SW480 (cell line): ENCODE data around the gene CLIP1.
A peak's percentile ranks its signal among the peaks of the same experiment; 100 is the strongest.
"Not testable (repeated sequence)": the region's sequence is repeated elsewhere in the genome, so short reads cannot be mapped to it uniquely, and the experiment has no call there.

ENCODE experiments used
- DNase-seq: peaks from one replicate; pipeline ENCODE4 v3.0.0-alpha.2; 2016; ENCODE audit warnings: low spot score

Gene CLIP1

DNA sequence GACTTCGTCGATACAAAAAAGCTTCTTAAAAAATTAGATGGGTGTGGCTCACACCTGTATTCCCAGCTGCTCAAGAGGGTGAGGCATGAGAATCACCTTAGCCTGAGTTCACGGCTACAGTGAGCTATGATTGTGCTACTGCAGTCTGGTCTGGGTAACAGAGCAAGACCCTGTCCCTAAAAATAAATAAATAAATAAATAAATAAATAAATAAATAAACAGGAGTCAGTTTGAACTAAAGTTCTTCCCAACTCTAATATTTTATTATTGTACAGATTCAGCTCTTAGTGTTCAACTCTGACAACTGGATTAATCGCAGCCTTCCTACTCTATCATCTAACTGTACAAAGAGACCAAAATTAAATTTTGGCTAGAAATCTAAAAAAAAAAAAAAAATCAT lies 12.7 kb upstream of the CLIP1 start:
- no peak for DNase-seq

- not testable (repeated sequence) for DNase-seq
Measured at GRCh38 chr12:122429043-122429442, 6.6 kb upstream of the CLIP1 start.

- DNase-seq = no peak
Measured at GRCh38 chr12:122427403-122427802, 4.9 kb upstream of the CLIP1 start.

- DNase-seq = peak; percentile 45
Measured at GRCh38 chr12:122423258-122424165, 1.0 kb upstream of the CLIP1 start.

DNA sequence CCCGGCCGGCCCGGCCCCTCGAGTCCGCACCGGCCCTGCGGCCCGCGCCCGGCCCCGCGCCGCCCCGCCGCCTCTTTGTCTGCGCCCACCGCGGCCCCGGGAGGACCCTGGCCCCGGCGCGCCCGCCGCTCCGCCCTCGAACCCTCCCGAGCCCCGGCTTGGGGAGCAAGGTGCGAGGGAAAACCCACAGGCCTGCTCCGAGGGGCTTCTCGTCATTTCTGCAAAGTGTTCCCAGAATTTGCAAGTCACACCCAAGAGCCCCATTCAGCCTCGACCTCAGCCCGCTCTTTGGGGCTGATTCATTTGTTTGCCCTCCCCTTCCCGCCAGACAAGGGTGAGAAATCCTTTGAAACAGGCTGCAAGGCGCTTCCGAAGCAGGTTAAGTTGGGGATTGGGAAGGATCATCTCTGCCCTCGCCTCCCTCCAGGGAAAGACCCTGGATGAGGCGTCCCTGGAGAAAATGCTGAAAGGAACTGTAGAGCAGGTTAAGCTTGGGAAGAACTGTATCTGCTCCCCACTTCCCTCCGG lies 325 bp upstream of the CLIP1 start:
- peak; percentile 46 for DNase-seq

- peak; percentile 34 for DNase-seq
Measured at GRCh38 chr12:122421187-122421820, 1.2 kb downstream of the CLIP1 start.

DNA sequence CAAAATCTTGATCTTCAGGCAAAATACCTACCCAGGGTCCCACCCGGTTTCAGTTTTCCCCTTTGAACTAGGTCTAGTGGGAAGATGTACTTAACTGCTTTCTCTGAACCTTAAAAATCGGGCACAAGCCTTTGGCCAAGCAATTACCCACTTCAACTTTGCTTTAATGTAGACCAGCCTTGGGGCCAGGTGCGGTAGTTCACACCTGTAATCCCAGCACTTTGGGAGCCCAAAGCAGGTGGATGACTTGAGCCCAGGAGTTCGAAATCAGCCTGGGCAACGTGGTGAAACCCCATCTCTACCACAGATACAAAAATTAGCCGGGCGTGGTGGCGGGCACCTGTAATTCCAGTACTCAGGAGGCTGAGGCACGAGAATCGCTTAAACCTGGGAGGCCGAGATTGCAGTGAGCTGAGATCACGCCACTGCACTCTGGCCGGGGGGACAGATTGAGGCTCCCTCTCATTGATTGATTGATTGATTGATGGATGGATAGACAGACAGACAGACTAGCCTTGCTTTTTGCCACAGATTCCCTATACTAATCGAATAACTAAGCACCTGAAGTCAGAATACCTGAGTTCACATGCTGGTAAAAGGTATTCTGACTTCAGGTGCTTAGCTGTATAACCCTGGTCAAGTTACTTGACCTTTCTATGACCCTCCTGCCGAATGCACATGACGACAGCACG lies 1.9 kb downstream of the CLIP1 start:
- no peak for DNase-seq

DNA sequence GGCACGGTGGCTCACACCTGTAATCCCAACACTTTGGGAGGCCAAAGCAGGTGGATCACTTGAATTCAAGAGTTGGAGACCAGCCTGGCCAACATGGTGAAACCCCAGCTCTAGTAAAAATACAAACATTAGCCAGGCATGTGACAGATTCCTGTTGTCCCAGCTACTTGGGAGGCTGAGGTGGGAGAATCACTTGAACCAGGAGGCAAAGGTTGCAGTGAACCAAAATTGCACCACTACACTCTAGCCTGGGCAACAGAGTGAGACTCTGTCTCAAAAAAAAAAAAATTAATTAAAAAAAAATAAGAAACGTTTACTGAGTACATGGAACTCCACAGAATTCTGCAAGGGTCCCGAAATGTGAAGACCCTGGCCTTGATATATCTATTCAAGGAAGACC lies 3.4 kb downstream of the CLIP1 start:
- DNase-seq = not testable (repeated sequence)

GRCh38 chr12:122415665-122416064 lies 6.8 kb downstream of the CLIP1 start:
- DNase-seq = not testable (repeated sequence)

GRCh38 chr12:122413516-122414404 lies 8.7 kb downstream of the CLIP1 start:
- DNase-seq = no peak

GRCh38 chr12:122412851-122413433 lies 9.5 kb downstream of the CLIP1 start:
- DNase-seq = no peak

DNA sequence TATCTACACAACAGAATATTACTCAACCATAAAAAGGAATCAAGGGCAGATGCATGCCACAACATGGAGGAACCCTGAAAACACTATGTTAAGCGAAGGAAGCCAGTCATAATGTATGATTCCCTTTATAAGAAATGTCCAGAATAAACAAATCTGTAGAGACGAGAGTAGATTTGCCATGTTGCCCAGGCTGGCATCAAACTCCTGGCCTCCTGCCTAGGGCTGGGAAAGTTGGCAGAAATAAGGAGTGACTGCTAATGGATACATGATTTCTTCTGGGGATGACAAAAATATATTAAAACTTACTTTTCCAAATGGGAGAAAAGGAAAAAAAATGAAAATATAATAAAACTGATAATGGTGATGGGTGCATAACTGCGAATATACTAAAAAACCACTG lies 10.9 kb downstream of the CLIP1 start:
- no peak for DNase-seq

DNA sequence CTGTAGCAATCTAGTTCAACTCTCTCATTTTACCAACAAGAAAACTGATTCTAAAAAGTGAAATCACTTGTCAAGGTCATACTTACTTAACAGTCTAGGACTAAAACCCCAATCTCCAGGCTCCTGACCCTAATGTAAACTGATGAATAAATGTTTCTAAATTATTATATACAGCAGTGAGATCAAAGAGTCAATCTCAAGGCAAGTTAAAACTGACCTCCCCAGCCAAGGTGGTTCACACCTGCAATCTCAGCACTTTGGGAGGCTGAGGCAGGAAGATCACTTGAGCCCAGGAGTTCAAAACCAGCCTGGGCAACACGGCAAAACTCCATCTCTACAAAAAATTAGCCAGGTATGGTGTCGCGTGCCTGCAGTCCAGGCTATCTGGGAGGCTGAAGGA lies 15.3 kb downstream of the CLIP1 start:
- no peak for DNase-seq

DNA sequence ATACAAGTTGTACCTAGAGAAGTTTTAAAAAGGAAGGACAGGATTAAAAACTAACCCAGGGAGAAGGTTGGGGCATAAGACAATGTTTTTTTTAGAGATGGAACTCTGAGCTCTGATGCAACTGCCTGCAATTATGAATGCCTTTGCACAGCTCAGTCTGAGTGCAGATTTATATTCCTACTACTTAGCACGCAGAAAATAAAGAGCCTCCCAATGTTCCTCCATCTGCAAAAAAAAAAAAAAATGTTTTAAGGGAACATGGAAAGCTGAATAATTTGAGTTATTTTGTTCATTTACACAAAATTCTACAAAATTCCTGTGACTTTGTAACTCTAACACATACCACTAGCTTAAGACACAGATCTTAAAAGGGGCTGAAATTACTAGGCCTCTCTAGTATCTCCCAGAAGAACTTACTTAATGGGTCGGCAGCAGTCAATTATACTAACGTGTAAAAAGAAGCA lies 15.7 kb downstream of the CLIP1 start:
- DNase-seq = peak; percentile 76

GRCh38 chr12:122403831-122404230 lies 18.6 kb downstream of the CLIP1 start:
- DNase-seq = no peak

GRCh38 chr12:122403115-122403770 lies 19.2 kb downstream of the CLIP1 start:
- DNase-seq = no peak

- DNase-seq = no peak
Measured at GRCh38 chr12:122402264-122402663, 20.2 kb downstream of the CLIP1 start.

- peak; percentile 85 for DNase-seq
Measured at GRCh38 chr12:122399592-122400373, 22.7 kb downstream of the CLIP1 start.

DNA sequence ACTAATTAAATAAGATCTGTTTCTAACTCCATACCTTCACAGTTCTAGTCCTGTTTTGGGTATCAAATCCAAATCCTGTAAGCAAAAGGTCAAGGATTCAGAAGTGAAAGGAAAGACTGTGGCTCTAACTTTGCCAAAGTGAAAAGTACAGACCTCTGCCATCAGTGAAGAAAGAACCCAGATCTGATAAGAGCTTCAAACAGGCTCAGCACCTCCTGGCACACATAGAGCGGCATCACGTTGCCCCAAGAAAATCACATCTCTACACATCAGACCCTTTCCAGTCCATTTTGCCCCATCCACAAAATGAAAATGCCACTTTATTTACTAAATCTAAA lies 23.2 kb downstream of the CLIP1 start:
- DNase-seq = no peak

DNA sequence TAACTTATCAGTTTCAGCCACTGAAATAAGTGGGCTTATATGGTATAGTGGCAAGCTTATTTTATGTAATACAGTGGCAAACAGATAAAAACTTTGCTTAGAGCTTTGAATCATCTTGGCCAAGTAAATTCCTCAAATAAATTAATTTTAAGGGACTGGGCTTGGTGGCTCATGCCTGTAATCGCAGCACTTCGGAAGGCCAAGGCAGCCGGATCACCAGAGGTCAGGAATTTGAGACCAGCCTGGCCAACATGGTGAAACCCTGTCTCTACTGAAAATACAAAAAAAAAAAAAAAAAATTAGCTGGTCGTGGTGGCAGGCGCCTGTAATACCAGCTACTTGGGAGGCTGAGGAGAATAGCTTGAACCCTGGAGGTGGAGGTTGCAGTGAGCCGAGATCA lies 24.5 kb downstream of the CLIP1 start:
- not testable (repeated sequence) for DNase-seq
